NOMO-1 (cell line): ENCODE data around the gene PEX11B.
A peak's percentile ranks its signal among the peaks of the same experiment; 100 is the strongest.

Experiments
- DNase-seq, 2 experiments: peaks; one replicate each; lab custom pipeline; 2025; ENCODE audit not compliant: unreplicated experiment in 2 of 2; lab: John Stamatoyannopoulos, UW

PEX11B gene

GRCh38 chr1:145918144-145918991 is at the start of gene PEX11B:
Gene PEX11B, minus strand, starts transcription at chr1:145918717. Its CDS starts 29 bp downstream, at chr1:145918688.
- DNase-seq = peak; percentile 91 to 95

GRCh38 chr1:145967288-145967687 is 48.8 kb upstream of the PEX11B start:
- DNase-seq = no peak

GRCh38 chr1:145965119-145965744 is 46.7 kb upstream of the PEX11B start:
- no peak for DNase-seq

- DNase-seq = peak; percentile 89 to 93
Measured at GRCh38 chr1:145964328-145965118, 46.0 kb upstream of the PEX11B start, which contains the start of the genes ANKRD34A and POLR3GL. Gene ANKRD34A, minus strand, starts transcription at chr1:145964575. Its CDS starts 2,816 bp downstream, at chr1:145961759. Gene POLR3GL, plus strand, starts transcription at chr1:145964690. Its CDS starts 10,176 bp downstream, at chr1:145974866.

GRCh38 chr1:145963265-145964019 is 44.9 kb upstream of the PEX11B start:
- DNase-seq = peak in 1 of 2 experiments; percentile 9

- DNase-seq = no peak
Measured at GRCh38 chr1:145962157-145963102, 43.9 kb upstream of the PEX11B start.

- DNase-seq = no peak
Measured at GRCh38 chr1:145961425-145962156, 43.1 kb upstream of the PEX11B start.

GRCh38 chr1:145961109-145961424 is 42.5 kb upstream of the PEX11B start:
- DNase-seq = no peak

GRCh38 chr1:145960468-145961108 is 42.1 kb upstream of the PEX11B start:
- DNase-seq = no peak

- no peak for DNase-seq
Measured at GRCh38 chr1:145959957-145960467, 41.5 kb upstream of the PEX11B start.

- DNase-seq = no peak
Measured at GRCh38 chr1:145959333-145959732, 40.8 kb upstream of the PEX11B start.

GRCh38 chr1:145958734-145959133 is 40.2 kb upstream of the PEX11B start:
- no peak for DNase-seq

GRCh38 chr1:145957443-145958319 is 39.2 kb upstream of the PEX11B start, which contains the start of gene LIX1L:
Gene LIX1L, minus strand, starts transcription at chr1:145958017. Its CDS starts 90 bp downstream, at chr1:145957927.
- DNase-seq = peak; percentile 82 to 90

GRCh38 chr1:145956781-145957442 is 38.4 kb upstream of the PEX11B start:
- no peak for DNase-seq

- DNase-seq = no peak
Measured at GRCh38 chr1:145956361-145956760, 37.8 kb upstream of the PEX11B start.

- DNase-seq = no peak
Measured at GRCh38 chr1:145955436-145955835, 36.9 kb upstream of the PEX11B start.
